HUES64 (cell line): ENCODE measurements around the gene ANK2.
A peak's percentile ranks its signal among the peaks of the same experiment; 100 is the strongest.

Experiments used
- H3K27ac ChIP-seq: 2 replicates; pipeline ENCODE4 v1.7.0; 2013; ENCODE audit warnings: low read depth, low read length, inconsistent platforms
- H3K27me3 ChIP-seq: 2 replicates; pipeline ENCODE4 v1.6.1; 2013; ENCODE audit warnings: mild to moderate bottlenecking, low read length; ENCODE audit not compliant: insufficient read depth
- H3K36me3 ChIP-seq: 2 replicates; pipeline ENCODE4 v1.6.1; 2013; ENCODE audit warnings: mild to moderate bottlenecking, low read length; ENCODE audit not compliant: insufficient read depth
- H3K4me1 ChIP-seq: 2 replicates; pipeline ENCODE4 v1.6.1; 2013; ENCODE audit warnings: mild to moderate bottlenecking, low read length, moderate library complexity; ENCODE audit not compliant: insufficient read depth
- H3K4me3 ChIP-seq: 2 replicates; pipeline ENCODE4 v1.5.1; 2013; ENCODE audit warnings: mild to moderate bottlenecking, low read length, moderate library complexity
- H3K9ac ChIP-seq: 2 replicates; pipeline ENCODE4 v1.6.1; 2013; ENCODE audit warnings: mild to moderate bottlenecking, low read depth, low read length
- H3K9me3 ChIP-seq: 2 replicates; pipeline ENCODE4 v1.6.1; 2013; ENCODE audit warnings: low read depth, low read length; ENCODE audit not compliant: insufficient read depth
- WGBS: fragments of 150-250, 120-280 bp; methylation state at CpG from one replicate; pipeline ENCODE4 v1.1.7; 2013; ENCODE audit warnings: missing lambda C conversion rate; 5-methylcytosine and 5-hydroxymethylcytosine counted together

ANK2 gene

DNA sequence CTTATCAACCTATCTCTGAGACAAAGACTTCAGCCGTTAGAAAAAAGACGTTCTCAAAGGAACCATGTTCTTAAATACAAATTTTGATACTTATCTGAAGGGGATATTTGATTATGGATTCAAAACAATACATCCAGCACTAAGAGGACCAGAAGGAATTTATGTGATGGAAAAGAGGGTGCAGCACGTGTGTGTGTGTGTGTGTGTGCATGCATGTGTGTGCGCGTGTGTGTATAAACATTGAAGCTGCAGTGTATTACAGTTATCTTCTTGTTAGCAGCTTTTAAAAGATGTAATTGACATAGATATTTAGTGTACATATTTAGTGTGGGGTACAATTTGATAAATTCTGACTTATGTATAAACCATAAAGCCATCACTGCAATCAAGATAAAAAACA, 44.9 kb downstream of the ANK2 start:
- no peak overlapping the region for H3K9ac ChIP-seq
- H3K36me3 ChIP-seq = no peaks in the 10 kb centered on the region
- no peaks in the 10 kb centered on the region for H3K9me3 ChIP-seq
- H3K27ac ChIP-seq = no peak overlapping the region
- H3K27me3 ChIP-seq = no peaks in the 10 kb centered on the region
- WGBS = 71% methylated on average over 5 of the region's 5 CpGs
- no peak overlapping the region for H3K4me3 ChIP-seq
- H3K4me1 ChIP-seq = no peaks in the 10 kb centered on the region

DNA sequence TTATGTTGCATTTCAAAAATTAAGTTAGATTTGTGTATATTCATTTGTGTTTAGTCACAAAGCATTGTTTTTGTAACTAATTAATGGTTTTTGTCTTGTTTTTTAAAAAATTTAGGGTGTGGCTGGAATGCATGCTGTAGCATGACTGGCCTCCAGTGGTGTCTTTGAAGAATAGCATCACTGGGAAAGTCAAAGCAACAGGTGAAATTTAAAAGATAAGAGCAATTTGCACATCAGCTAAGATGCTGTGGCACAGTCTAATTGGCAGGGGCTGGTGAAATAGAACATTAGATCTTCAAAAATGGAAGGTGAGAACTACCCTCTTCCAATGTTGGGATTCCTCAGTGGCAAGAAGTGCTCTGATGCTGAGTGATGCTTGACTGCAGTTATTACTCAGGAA, 45.3 kb downstream of the ANK2 start:
- Histone ChIP-seq H3K9me3 (no peaks in the 10 kb centered on the region), H3K27me3 (no peaks in the 10 kb centered on the region), H3K4me1 (no peaks in the 10 kb centered on the region), H3K4me3 (no peak overlapping the region), H3K9ac (no peak overlapping the region), H3K36me3 (no peaks in the 10 kb centered on the region), H3K27ac (no peak overlapping the region)

GRCh38 chr4:113101669-113102068, 52.2 kb downstream of the ANK2 start:
- no peak overlapping the region for H3K9ac ChIP-seq
- no peak overlapping the region for H3K27ac ChIP-seq
- no peaks in the 10 kb centered on the region for H3K36me3 ChIP-seq
- WGBS = 94% methylated on average over 1 of the region's 1 CpG
- H3K4me3 ChIP-seq = no peak overlapping the region
- peaks cover 19% of the 10 kb centered on the region for H3K4me1 ChIP-seq
- H3K9me3 ChIP-seq = no peaks in the 10 kb centered on the region
- H3K27me3 ChIP-seq = no peaks in the 10 kb centered on the region

- Histone ChIP-seq H3K27ac (peak overlapping the region; percentile 50; the same call in 1 of the 2 replicates), H3K4me1 (peaks cover 22% of the 10 kb centered on the region), H3K9ac (no peak overlapping the region), H3K27me3 (no peaks in the 10 kb centered on the region), H3K9me3 (no peaks in the 10 kb centered on the region), H3K36me3 (no peaks in the 10 kb centered on the region), H3K4me3 (no peak overlapping the region)
- WGBS = no CpG with 5 or more reads among the region's 1 CpG
Measured at GRCh38 chr4:113103556-113103955, 54.1 kb downstream of the ANK2 start.

- Histone ChIP-seq H3K9me3 (no peaks in the 10 kb centered on the region), H3K9ac (no peak overlapping the region), H3K4me1 (peaks cover 27% of the 10 kb centered on the region), H3K4me3 (no peak overlapping the region), H3K27ac (no peak overlapping the region), H3K36me3 (no peaks in the 10 kb centered on the region), H3K27me3 (no peaks in the 10 kb centered on the region)
Measured at GRCh38 chr4:113106108-113106507, 56.7 kb downstream of the ANK2 start.

DNA sequence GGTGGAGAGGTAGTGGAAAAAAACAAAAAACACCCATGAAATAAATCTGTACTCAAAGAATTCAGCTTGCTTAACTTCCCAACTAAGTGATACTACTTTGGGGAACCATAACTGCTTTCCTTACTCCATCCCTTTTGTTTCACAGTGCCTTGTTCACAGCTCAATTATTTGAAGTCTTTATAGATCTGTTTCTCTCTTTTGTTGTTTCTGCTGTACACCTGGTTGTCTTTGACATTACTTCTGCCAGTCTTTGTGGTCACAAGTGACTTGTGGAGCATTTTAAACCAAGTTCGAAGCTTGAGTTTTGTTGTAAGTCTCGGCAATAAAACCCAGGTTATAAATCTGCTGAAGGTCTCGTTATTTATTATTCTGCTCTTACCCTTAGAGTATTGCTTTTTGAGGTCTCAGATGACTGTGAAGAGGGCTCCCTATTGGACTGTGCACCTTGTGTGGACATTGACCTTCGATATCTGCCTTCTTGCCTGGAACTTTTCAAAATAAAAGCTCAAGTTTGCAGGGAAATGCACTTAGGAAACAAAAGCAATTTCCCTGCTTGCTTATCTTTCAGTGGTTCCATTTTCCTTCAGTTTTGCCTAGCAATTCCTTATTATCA, 59.8 kb downstream of the ANK2 start:
- Histone ChIP-seq H3K4me3 (no peak overlapping the region), H3K9ac (no peak overlapping the region), H3K4me1 (peaks cover 24% of the 10 kb centered on the region), H3K27ac (no peak overlapping the region), H3K27me3 (no peaks in the 10 kb centered on the region), H3K9me3 (no peaks in the 10 kb centered on the region), H3K36me3 (no peaks in the 10 kb centered on the region)
- WGBS = 87% methylated on average over 4 of the region's 4 CpGs

GRCh38 chr4:113112338-113112978, 63.0 kb downstream of the ANK2 start:
- peaks cover 23% of the 10 kb centered on the region for H3K4me1 ChIP-seq
- WGBS = 67% methylated on average over 1 of the region's 2 CpGs
- no peak overlapping the region for H3K27ac ChIP-seq
- H3K27me3 ChIP-seq = no peaks in the 10 kb centered on the region
- H3K9ac ChIP-seq = no peak overlapping the region
- H3K36me3 ChIP-seq = no peaks in the 10 kb centered on the region
- no peaks in the 10 kb centered on the region for H3K9me3 ChIP-seq
- no peak overlapping the region for H3K4me3 ChIP-seq

GRCh38 chr4:113113151-113113550, 63.7 kb downstream of the ANK2 start:
- Histone ChIP-seq H3K4me3 (no peak overlapping the region), H3K4me1 (peaks cover 23% of the 10 kb centered on the region), H3K27ac (no peak overlapping the region), H3K27me3 (no peaks in the 10 kb centered on the region), H3K9ac (no peak overlapping the region), H3K9me3 (no peaks in the 10 kb centered on the region), H3K36me3 (no peaks in the 10 kb centered on the region)
- WGBS = 93% methylated on average over 2 of the region's 2 CpGs

DNA sequence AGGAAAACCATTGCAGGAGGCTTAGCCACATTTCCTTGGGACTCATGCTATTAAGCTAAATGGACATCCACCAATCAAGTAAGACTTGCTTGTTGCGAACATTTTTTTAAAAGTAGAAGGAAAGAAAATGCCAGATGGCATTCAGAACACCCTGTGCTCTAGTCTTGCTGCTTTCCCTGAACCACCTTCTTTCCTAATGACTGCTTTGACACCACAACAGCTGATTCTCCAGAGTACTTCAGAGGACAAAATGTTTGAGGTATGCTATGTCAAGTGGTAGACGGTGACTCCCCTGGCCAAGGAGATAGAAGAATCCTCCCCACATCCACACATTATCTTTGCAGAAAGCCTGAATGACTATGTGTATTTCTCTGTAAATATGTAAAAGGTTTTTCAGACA, 65.4 kb downstream of the ANK2 start:
- Histone ChIP-seq H3K27me3 (no peaks in the 10 kb centered on the region), H3K4me3 (no peak overlapping the region), H3K36me3 (no peaks in the 10 kb centered on the region), H3K27ac (no peak overlapping the region), H3K9me3 (no peaks in the 10 kb centered on the region), H3K9ac (no peak overlapping the region), H3K4me1 (peaks cover 18% of the 10 kb centered on the region)
- WGBS = 86% methylated on average over 2 of the region's 2 CpGs

DNA sequence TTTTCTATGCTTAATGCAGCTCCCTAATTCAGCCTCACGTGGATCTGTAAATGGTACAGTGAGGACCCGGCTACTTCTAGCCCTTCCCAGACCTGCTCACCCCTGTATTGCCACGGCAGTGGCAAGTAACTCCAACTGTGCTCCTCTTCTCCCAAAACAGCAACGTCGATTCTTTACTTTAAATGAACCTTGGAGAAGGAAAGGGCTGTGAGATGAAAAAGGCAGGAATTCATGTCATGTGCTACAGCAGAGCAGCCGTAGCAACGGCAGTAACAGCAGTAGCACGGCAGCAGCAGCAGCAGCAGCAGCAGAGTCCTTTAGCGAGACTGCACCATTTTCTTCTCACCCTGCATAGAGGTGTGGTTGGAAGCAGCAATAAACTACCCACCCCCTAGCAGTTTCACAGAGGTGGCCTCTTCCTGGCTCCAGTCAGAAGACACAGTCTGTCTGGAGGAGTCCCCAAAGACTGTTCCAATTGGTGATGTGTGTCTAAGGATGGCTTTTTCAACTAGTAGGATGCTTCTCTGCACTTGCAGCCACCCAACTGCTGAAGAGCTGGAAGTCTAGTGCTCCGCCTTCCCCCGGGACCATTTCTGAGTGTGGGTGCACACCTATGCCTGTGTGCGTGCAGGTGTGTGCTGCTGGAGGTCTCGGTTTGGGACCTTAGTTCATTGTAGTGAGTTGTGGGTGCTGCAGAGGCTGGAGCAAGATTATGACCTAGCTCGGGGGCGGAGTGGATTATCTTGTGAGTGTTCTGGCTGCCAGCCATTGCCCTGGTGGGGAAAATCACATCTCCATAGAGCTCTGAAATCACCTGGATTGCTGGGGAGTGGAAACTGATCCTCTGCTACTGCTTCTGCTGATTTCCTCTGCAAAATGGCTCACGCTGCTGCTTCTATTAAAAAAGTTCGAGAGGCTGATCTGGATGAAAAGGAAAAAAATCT, 67.2 kb downstream of the ANK2 start:
- H3K9ac ChIP-seq = no peak overlapping the region
- peaks cover 15% of the 10 kb centered on the region for H3K4me1 ChIP-seq
- H3K27me3 ChIP-seq = no peaks in the 10 kb centered on the region
- H3K4me3 ChIP-seq = no peak overlapping the region
- WGBS = 87% methylated on average over 17 of the region's 17 CpGs
- H3K9me3 ChIP-seq = no peaks in the 10 kb centered on the region
- no peaks in the 10 kb centered on the region for H3K36me3 ChIP-seq
- H3K27ac ChIP-seq = no peak overlapping the region

- Histone ChIP-seq H3K4me3 (no peak overlapping the region), H3K27ac (no peak overlapping the region), H3K9me3 (no peaks in the 10 kb centered on the region), H3K27me3 (no peaks in the 10 kb centered on the region), H3K4me1 (peaks cover 10% of the 10 kb centered on the region), H3K9ac (no peak overlapping the region), H3K36me3 (no peaks in the 10 kb centered on the region)
- 94% methylated on average over 3 of the region's 3 CpGs for WGBS
Measured at GRCh38 chr4:113117358-113117702, 67.9 kb downstream of the ANK2 start.
